ENCODE measurements around the gene ZNF652. TPM values are rescaled to one million over a fixed set of nuclear protein-coding genes. Genes with fewer than 3 reads are reported as not detected.

ZNF652 gene
- total RNA-seq, 2 donors from 2014 or later = 59.7 to 88.5 TPM

- H3K27me3 ChIP-seq (replicated peaks; ENCODE audit: insufficient read depth) = no peaks in the 10 kb centered on the region
- 34% methylated on average over 11 of the region's 11 CpGs for WGBS
- H3K4me1 ChIP-seq (replicated peaks) = no peaks in the 10 kb centered on the region
- DNase-seq (ENCODE audit: low spot score) = no peak
- intact Hi-C loops (cut with DNase I) = no loop called here
- H3K9me3 ChIP-seq = no peaks in the 10 kb centered on the region
- H3K4me3 ChIP-seq = peak overlapping the region; percentile 36 to 54
- TF ChIP-seq CTCF (IDR thresholded peaks at IDR 0.05) = no peak
- no peak for TF ChIP-seq POLR2AphosphoS5 (IDR thresholded peaks at IDR 0.05)
- no peak for TF ChIP-seq POLR2A (IDR thresholded peaks at IDR 0.05)
- peak overlapping the region; percentile 51 to 60 for H3K27ac ChIP-seq
- H3K36me3 ChIP-seq = no peaks in the 10 kb centered on the region
Observed at GRCh38 chr17:49260817-49261291, 101.2 kb downstream of the ZNF652 start.

GRCh38 chr17:49260011-49260816, 101.8 kb downstream of the ZNF652 start:
- WGBS = 2% methylated on average over 47 of the region's 77 CpGs
- intact Hi-C loops (cut with DNase I) = no loop called here
- Histone ChIP-seq H3K27me3 (replicated peaks; ENCODE audit: insufficient read depth) (no peaks in the 10 kb centered on the region), H3K9me3 (no peaks in the 10 kb centered on the region), H3K4me1 (replicated peaks) (no peaks in the 10 kb centered on the region), H3K36me3 (no peaks in the 10 kb centered on the region), H3K4me3 (peak overlapping the region; percentile 36 to 54), H3K27ac (peak overlapping the region; percentile 51 to 60)
- no peak for TF ChIP-seq CTCF (IDR thresholded peaks at IDR 0.05)
- TF ChIP-seq POLR2A (IDR thresholded peaks at IDR 0.05) = no peak
- TF ChIP-seq POLR2AphosphoS5 (IDR thresholded peaks at IDR 0.05) = peak; percentile 19
- DNase-seq (ENCODE audit: low spot score) = peak; percentile 25

GRCh38 chr17:49259663-49260010, 102.4 kb downstream of the ZNF652 start:
- Histone ChIP-seq H3K4me3 (peak overlapping the region; percentile 36 to 54), H3K36me3 (no peaks in the 10 kb centered on the region), H3K4me1 (replicated peaks) (no peaks in the 10 kb centered on the region), H3K27me3 (replicated peaks; ENCODE audit: insufficient read depth) (no peaks in the 10 kb centered on the region), H3K9me3 (no peaks in the 10 kb centered on the region), H3K27ac (peak overlapping the region; percentile 51 to 60)
- no peak for DNase-seq (ENCODE audit: low spot score)
- TF ChIP-seq POLR2A (IDR thresholded peaks at IDR 0.05) (no peak), POLR2AphosphoS5 (IDR thresholded peaks at IDR 0.05) (no peak), CTCF (IDR thresholded peaks at IDR 0.05) (no peak)
- intact Hi-C loops (cut with DNase I) = no loop called here
- WGBS = 14% methylated on average over 10 of the region's 10 CpGs

GRCh38 chr17:49258394-49258793, 103.7 kb downstream of the ZNF652 start:
- no peaks in the 10 kb centered on the region for H3K36me3 ChIP-seq
- TF ChIP-seq POLR2AphosphoS5 (IDR thresholded peaks at IDR 0.05) (no peak), CTCF (IDR thresholded peaks at IDR 0.05) (no peak), POLR2A (IDR thresholded peaks at IDR 0.05) (no peak)
- no peaks in the 10 kb centered on the region for H3K27me3 ChIP-seq (replicated peaks; ENCODE audit: insufficient read depth)
- H3K4me1 ChIP-seq (replicated peaks) = no peaks in the 10 kb centered on the region
- H3K4me3 ChIP-seq = no peak overlapping the region
- H3K27ac ChIP-seq = no peak overlapping the region
- intact Hi-C loops (cut with DNase I) = no loop called here
- H3K9me3 ChIP-seq = no peaks in the 10 kb centered on the region
- no peak for DNase-seq (ENCODE audit: low spot score)
- WGBS = 96% methylated on average over 3 of the region's 3 CpGs

GRCh38 chr17:49255125-49255524, 106.9 kb downstream of the ZNF652 start:
- 69% methylated on average over 5 of the region's 5 CpGs for WGBS

More at GRCh38 chr17:49255125-49255524, 106.9 kb downstream of the ZNF652 start:
- TF ChIP-seq POLR2A (IDR thresholded peaks at IDR 0.05) (no peak), POLR2AphosphoS5 (IDR thresholded peaks at IDR 0.05) (no peak), CTCF (IDR thresholded peaks at IDR 0.05) (no peak)
- Histone ChIP-seq H3K27ac (no peak overlapping the region), H3K36me3 (no peaks in the 10 kb centered on the region), H3K4me1 (replicated peaks) (no peaks in the 10 kb centered on the region), H3K27me3 (replicated peaks; ENCODE audit: insufficient read depth) (no peaks in the 10 kb centered on the region), H3K9me3 (no peaks in the 10 kb centered on the region), H3K4me3 (no peak overlapping the region)
- DNase-seq (ENCODE audit: low spot score) = no peak
- intact Hi-C loops (cut with DNase I) = no loop called here

All from prostate gland (tissue), 2 donors.